GM19324 (cell line): ENCODE results near the gene ALK.

Experiments
- ATAC-seq: cut with Tn5 transposase; IDR thresholded peaks from one replicate; pipeline ENCODE4 v1.9.1; 2021; ENCODE audit warnings: mild to moderate bottlenecking, moderate library complexity; ENCODE audit not compliant: unreplicated experiment, low FRiP score

The ALK gene

DNA sequence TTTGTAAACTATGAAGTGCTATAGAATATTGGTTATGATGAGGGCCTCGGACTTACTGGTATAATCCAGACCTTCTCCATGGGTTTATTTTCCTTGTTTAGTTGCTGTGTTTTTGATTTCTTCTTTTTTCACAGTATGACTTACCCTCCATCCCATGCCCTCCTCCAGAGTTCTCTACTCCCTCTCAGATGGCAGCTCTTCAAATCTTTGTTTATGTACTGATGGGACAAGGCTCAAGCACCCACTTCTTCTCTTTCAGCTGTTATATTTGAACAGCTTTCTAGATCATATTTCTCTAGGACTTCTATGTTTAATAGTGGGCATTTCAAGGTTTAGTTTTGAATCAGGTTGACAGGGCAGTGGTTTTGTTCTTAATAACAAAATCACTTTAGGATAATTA is 762.3 kb downstream of the ALK start:
- no peak for ATAC-seq

DNA sequence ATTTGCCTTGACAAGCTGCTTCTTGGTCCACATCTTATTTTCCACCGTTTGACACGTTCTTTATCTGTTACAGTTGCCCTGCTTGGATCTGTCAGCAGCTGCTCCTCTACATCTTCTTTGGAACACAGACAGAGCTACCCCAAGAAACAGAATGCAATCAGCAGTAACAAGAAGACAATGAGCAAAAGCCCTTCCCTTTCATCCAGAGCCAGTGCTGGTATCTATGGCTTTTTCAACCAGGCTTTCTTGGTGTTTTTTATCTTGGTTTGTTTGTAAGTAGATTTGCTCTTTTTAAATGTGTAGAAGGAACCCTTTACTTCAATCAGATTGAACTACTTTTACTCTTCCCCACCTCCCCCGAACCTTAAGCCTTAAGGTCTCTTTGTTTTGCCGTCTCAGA is 764.3 kb downstream of the ALK start:
- ATAC-seq, result no peak

GRCh38 chr2:29155578-29155977 is 765.8 kb downstream of the ALK start:
- ATAC-seq, result no peak

- ATAC-seq, result no peak
Measured at GRCh38 chr2:29154610-29155009, 766.8 kb downstream of the ALK start.

DNA sequence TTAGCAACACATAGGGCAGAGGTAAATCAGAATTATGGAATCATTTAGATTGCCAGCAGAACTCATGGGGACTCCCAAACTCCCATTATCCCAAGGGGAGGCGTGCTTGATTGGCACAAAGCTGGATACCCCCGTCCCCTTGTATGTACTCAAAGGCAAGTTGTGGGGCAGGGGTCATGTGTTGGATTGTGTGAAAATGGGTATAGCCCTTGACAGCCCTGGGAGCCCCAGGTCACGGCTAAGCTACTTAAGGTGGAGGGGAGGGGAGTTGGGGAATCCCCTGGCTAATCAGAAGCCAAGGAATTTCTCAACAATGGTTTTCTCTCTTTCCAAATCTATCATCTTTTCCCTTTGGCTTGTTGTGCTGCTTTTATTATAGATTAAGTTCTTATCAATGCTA is 773.4 kb downstream of the ALK start:
- no peak for ATAC-seq

- no peak for ATAC-seq
Measured at GRCh38 chr2:29146197-29146596, 775.2 kb downstream of the ALK start.

- no peak for ATAC-seq
Measured at GRCh38 chr2:29143657-29144056, 777.7 kb downstream of the ALK start.
